Measurements from ENCODE around the gene TSPO.

Gene TSPO

GRCh38 chr22:43200555-43200954, 49.2 kb downstream of the TSPO start:
- Histone ChIP-seq H3K9me3 (no peaks in the 10 kb centered on the region), H3K4me3 (no peak overlapping the region)
- no peak for DNase-seq (ENCODE audit: low spot score in 2 of 2)

DNA sequence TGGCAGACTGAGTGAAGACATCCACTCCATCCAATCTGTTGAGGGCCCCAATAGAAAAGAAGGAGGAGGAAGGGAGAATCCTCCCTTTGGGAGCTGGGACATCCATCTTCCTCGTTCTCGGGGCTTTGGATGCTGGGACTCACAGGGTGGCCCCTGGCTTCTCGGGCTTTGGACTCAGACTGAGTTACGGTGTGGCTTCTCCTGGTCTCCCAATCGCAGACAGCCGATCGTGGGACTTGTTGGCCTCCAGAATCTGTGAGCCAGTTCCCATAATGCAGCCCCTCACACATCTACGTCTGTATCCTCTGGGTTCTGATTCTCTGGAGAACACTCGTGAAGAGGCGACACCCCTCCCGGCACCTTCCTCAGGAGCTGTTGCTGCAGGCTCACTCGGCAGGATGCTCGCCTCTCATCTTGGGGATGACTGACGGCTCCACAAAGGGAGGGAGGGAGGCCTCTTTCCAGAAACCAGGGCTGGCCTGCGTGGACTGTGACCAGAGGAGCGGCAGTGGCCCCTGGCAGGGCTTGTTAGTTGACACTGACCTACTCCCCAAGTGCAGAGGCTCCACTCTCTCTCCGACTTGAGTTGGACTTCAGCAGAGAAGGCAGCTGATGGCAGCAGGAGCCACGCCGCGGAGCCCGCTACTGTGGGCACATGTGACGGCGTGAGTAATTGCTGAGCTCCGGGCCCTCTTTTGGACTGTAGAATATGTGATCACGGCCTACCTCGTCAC, 50.3 kb downstream of the TSPO start:
- Histone ChIP-seq H3K4me1 (no peaks in the 10 kb centered on the region), H3K9me3 (no peaks in the 10 kb centered on the region), H3K27me3 (ENCODE audit: low read depth) (no peaks in the 10 kb centered on the region), H3K4me3 (no peak overlapping the region), H3K36me3 (replicated peaks) (no peaks in the 10 kb centered on the region)
- in situ Hi-C loops (cut with MboI; ENCODE audit: low sequenced_read_pairs) = no loop called here
- no peak for DNase-seq (ENCODE audit: low spot score in 2 of 2)

More at GRCh38 chr22:43200555-43200954, 49.2 kb downstream of the TSPO start:
- in situ Hi-C loops (cut with MboI; ENCODE audit: low sequenced_read_pairs) = no loop called here
- Histone ChIP-seq H3K4me1 (no peaks in the 10 kb centered on the region), H3K27me3 (ENCODE audit: low read depth) (no peaks in the 10 kb centered on the region), H3K36me3 (replicated peaks) (no peaks in the 10 kb centered on the region)

DNA sequence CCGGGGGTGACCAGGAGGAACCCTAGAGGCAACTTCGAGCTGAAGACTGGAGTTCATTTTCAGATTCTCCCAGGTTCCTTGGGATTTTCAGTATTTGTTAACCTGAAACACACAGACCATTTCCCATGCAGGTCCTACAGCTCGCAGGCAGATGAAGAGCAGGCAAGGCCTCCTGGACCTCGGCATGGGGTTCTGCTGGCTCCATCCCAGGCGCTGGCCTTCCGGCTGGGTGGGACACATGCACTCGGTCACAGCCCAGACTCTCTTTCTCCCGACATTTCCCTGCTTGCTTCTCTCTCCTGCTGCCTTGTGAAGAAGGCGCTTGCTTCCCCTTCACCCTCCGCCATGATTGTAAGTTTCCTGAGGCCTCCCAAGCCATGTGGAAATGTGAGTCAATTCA, 51.0 kb downstream of the TSPO start:
- Histone ChIP-seq H3K36me3 (replicated peaks) (no peaks in the 10 kb centered on the region), H3K27me3 (ENCODE audit: low read depth) (no peaks in the 10 kb centered on the region), H3K4me3 (no peak overlapping the region), H3K4me1 (no peaks in the 10 kb centered on the region), H3K9me3 (no peaks in the 10 kb centered on the region)
- in situ Hi-C loops (cut with MboI; ENCODE audit: low sequenced_read_pairs) = no loop called here
- DNase-seq (ENCODE audit: low spot score in 2 of 2) = no peak

DNA sequence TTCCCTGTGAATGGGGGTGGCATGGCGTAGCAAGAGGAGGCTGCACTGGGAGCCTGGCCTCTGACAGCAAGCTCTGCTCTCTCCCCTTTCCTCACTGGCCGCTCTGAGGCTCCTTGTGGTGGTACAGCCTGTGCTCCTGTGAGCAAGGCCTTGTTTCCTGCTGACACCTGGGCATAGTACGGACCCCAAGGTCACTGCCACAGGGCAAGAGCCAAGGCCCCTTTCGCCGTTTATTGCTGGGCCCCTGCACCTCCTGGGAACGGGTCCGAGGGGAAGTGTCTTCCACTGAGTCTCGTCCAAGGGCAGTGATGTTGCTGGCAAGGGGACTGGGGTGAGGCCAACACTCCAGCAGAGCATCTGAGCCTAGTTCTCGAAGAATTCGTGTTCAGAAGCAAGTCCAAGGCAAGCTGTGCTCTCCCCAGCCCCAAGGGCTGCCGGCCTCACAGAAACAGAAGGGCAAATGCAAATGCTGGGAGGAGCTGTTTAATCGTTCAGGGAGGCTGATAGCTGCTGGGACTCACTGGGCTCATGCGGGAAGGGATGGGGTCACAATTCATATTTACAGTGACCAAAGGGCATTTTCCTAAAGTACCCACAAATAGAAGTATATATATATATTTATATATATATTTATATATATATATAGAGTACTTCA, 51.5 kb downstream of the TSPO start:
- H3K27me3 ChIP-seq (ENCODE audit: low read depth) = no peaks in the 10 kb centered on the region
- H3K4me1 ChIP-seq = no peaks in the 10 kb centered on the region
- in situ Hi-C loops (cut with MboI; ENCODE audit: low sequenced_read_pairs) = no loop called here
- no peaks in the 10 kb centered on the region for H3K36me3 ChIP-seq (replicated peaks)
- no peaks in the 10 kb centered on the region for H3K9me3 ChIP-seq
- no peak overlapping the region for H3K4me3 ChIP-seq
- no peak for DNase-seq (ENCODE audit: low spot score in 2 of 2)

GRCh38 chr22:43203471-43203981, 52.2 kb downstream of the TSPO start:
- DNase-seq (ENCODE audit: low spot score in 2 of 2) = no peak
- no peaks in the 10 kb centered on the region for H3K27me3 ChIP-seq (ENCODE audit: low read depth)
- H3K36me3 ChIP-seq (replicated peaks) = no peaks in the 10 kb centered on the region
- H3K4me1 ChIP-seq = no peaks in the 10 kb centered on the region
- no peaks in the 10 kb centered on the region for H3K9me3 ChIP-seq
- no peak overlapping the region for H3K4me3 ChIP-seq
- in situ Hi-C loops (cut with MboI; ENCODE audit: low sequenced_read_pairs) = no loop called here

DNA sequence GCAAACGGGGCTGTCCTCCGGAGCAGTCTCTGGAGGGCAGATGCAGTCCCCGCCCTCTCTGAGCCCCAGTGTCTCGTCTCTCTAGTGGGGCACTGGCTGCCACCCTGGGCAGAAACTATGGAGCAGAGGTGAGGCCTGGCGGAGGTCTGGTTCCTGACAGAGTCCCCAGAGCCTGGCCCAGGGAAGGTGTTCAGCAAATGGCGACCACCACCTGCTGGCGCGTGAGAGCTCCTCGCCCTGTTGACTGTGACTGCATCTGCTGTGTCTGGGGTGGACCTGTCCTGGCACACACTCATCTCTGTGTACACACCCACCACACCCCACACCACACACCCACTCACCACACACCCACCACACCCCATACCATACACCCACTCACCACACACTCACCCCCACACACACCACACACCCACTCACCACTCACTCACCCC, 53.9 kb downstream of the TSPO start:
- no peaks in the 10 kb centered on the region for H3K9me3 ChIP-seq
- no peaks in the 10 kb centered on the region for H3K36me3 ChIP-seq (replicated peaks)
- no peak for DNase-seq (ENCODE audit: low spot score in 2 of 2)
- in situ Hi-C loops (cut with MboI; ENCODE audit: low sequenced_read_pairs) = no loop called here
- H3K4me3 ChIP-seq = no peak overlapping the region
- H3K4me1 ChIP-seq = no peaks in the 10 kb centered on the region
- no peaks in the 10 kb centered on the region for H3K27me3 ChIP-seq (ENCODE audit: low read depth)

DNA sequence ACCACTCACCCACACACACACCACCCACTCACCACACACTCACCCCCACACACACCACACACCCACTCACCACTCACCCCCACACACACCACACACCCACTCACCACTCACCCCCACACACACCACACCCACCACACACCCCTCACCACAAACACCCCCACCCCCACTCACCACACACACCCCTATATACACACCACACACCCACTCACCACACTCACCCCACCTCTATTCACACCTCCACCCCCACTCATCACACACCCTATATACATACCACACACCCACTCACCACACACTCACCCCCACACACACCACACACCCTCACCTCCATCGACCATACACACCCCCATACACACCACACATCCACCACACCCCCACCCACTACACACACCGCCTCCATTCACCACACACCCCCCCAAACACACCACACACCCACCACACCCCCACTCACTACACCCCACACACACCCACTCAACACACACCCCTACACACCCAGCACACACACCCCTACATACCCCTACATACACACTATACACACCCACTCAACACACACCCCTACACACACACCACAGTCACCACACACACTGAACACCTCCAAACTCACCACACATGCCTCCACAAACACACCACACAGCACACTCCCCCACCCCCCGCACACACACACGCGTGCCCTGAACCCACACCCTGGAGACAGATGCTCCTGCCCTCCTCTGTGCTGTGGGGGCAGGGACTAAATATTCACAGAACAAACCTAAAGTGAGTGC, 54.6 kb downstream of the TSPO start:
- H3K4me1 ChIP-seq = no peaks in the 10 kb centered on the region
- no peak for DNase-seq (ENCODE audit: low spot score in 2 of 2)
- H3K36me3 ChIP-seq (replicated peaks) = no peaks in the 10 kb centered on the region
- H3K4me3 ChIP-seq = no peak overlapping the region
- no peaks in the 10 kb centered on the region for H3K9me3 ChIP-seq
- in situ Hi-C loops (cut with MboI; ENCODE audit: low sequenced_read_pairs) = no loop called here
- no peaks in the 10 kb centered on the region for H3K27me3 ChIP-seq (ENCODE audit: low read depth)

DNA sequence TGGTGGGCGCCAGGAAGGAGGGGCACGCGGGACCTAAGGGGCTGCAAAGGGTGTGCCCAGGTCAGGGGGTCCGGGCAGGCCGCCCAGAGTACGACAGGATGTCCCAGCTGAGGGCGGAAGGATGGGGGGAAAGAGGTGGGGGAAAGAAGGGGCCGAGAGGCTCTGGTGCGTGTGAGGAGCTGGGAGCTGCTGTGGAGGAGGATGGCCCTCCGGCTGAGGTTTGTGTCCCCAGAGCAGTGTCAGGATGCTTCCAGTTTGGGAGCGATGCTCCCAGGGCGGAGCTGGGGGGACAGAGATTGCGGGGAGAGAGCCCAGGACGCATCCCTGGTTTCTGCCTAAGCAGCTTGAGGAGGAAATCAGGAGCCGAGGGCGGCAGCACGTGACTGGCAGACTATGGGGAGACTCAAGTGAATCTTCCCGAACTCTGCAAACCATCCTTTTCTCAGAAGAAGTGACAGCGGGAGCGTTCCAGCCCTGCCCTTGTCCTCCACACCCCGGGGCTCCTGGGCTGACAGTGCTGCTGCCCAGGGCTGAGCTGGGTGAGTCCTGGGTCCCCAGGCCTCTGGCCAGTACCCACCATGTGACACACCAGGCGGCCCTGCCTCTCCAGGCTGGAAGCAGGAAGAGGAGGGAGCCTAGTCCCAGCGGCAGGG, 55.3 kb downstream of the TSPO start:
- in situ Hi-C loops (cut with MboI; ENCODE audit: low sequenced_read_pairs) = no loop called here
- no peaks in the 10 kb centered on the region for H3K27me3 ChIP-seq (ENCODE audit: low read depth)
- DNase-seq (ENCODE audit: low spot score in 2 of 2) = no peak
- H3K4me3 ChIP-seq = no peak overlapping the region
- no peaks in the 10 kb centered on the region for H3K4me1 ChIP-seq
- no peaks in the 10 kb centered on the region for H3K9me3 ChIP-seq
- H3K36me3 ChIP-seq (replicated peaks) = no peaks in the 10 kb centered on the region

GRCh38 chr22:43207386-43207785, 56.0 kb downstream of the TSPO start:
- no peak for DNase-seq (ENCODE audit: low spot score in 2 of 2)
- in situ Hi-C loops (cut with MboI; ENCODE audit: low sequenced_read_pairs) = no loop called here
- Histone ChIP-seq H3K9me3 (no peaks in the 10 kb centered on the region), H3K27me3 (ENCODE audit: low read depth) (no peaks in the 10 kb centered on the region), H3K4me1 (no peaks in the 10 kb centered on the region), H3K36me3 (replicated peaks) (no peaks in the 10 kb centered on the region), H3K4me3 (no peak overlapping the region)

GRCh38 chr22:43207849-43208702, 56.7 kb downstream of the TSPO start:
- Histone ChIP-seq H3K9me3 (no peaks in the 10 kb centered on the region), H3K4me3 (no peak overlapping the region), H3K27me3 (ENCODE audit: low read depth) (no peaks in the 10 kb centered on the region), H3K4me1 (no peaks in the 10 kb centered on the region), H3K36me3 (replicated peaks) (no peaks in the 10 kb centered on the region)
- in situ Hi-C loops (cut with MboI; ENCODE audit: low sequenced_read_pairs) = no loop called here
- no peak for DNase-seq (ENCODE audit: low spot score in 2 of 2)

GRCh38 chr22:43208703-43209522, 57.6 kb downstream of the TSPO start:
- H3K27me3 ChIP-seq (ENCODE audit: low read depth) = no peaks in the 10 kb centered on the region
- DNase-seq (ENCODE audit: low spot score in 2 of 2) = no peak
- no peaks in the 10 kb centered on the region for H3K36me3 ChIP-seq (replicated peaks)
- no peak overlapping the region for H3K4me3 ChIP-seq
- H3K9me3 ChIP-seq = no peaks in the 10 kb centered on the region
- no peaks in the 10 kb centered on the region for H3K4me1 ChIP-seq
- in situ Hi-C loops (cut with MboI; ENCODE audit: low sequenced_read_pairs) = no loop called here

DNA sequence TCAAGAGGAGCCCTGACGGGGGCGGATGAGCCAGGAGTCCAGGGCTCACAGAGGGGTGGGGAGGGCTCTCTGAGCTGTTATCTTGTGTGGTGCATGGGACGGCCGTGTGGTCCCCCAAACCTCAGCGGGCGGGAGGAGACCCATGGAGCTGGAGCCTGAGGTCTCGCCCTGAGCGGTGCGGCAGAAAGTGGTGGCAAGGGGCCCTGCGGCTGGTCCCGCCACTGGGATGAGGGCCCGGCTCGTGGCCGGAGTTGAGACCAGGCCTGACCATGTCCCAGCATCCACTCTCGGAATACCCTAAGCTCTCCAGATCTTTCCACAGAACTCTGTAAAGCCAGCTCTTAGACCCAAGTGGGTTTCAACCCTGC, 58.1 kb downstream of the TSPO start:
- no peak for DNase-seq (ENCODE audit: low spot score in 2 of 2)
- Histone ChIP-seq H3K4me1 (no peaks in the 10 kb centered on the region), H3K36me3 (replicated peaks) (no peaks in the 10 kb centered on the region), H3K9me3 (no peaks in the 10 kb centered on the region), H3K4me3 (no peak overlapping the region), H3K27me3 (ENCODE audit: low read depth) (no peaks in the 10 kb centered on the region)
- in situ Hi-C loops (cut with MboI; ENCODE audit: low sequenced_read_pairs) = no loop called here

Measured in HAP-1 (cell line).